CD1c-positive myeloid dendritic cell (primary cell): Measurements from ENCODE around the gene OR4C46.
"Not testable (repeated sequence)": the region's sequence is repeated elsewhere in the genome, so short reads cannot be mapped to it uniquely, and the experiment has no call there.

ENCODE experiments used
- DNase-seq: peaks from one replicate; pipeline ENCODE4 v3.0.0-alpha.2; 2016; ENCODE audit errors: extremely low spot score

OR4C46 gene

DNA sequence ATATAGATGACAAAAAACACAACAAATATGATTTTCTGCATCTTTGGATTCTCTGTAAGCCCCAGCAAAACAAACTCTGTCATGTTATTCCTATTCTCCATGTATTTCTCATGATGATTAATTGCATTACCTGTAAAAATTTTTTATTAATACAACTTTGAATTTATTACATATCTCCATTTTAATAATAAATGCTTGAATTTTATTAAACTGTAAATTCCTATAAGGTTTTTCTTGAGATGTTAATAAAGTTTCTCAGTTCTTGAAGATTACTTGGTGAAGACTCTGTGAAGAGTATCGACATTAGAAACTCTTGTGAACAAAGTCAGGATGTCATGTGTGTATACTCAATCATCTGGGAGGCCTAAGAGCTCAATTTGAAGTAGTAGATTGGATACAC lies at the start of gene OR4C46:
Gene OR4C46 (minus strand): TSS at position 101 of the 400 bp plus-strand sequence. CDS start 0 bp downstream, at position 101.
- no peak for DNase-seq

DNA sequence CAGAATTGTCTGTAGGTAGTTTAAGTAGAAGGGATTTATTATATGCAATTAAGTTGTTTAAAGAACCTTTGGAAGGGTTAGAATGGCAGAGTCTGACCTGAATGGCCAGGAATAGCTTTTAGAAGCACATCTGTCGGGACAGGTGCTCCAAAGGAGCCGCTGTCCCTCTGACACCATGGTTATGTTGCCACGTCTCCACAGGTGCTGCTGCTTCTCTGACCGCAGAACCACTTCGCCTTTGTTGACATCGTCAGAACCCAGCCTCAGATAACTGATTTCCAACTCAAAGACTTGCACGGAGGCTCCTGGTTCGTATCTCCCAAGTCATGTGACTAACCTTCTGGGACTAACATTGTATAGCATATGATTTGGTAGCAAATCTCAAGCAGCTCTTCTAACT lies 41.8 kb upstream of the OR4C46 start:
- DNase-seq: not testable (repeated sequence)

DNA sequence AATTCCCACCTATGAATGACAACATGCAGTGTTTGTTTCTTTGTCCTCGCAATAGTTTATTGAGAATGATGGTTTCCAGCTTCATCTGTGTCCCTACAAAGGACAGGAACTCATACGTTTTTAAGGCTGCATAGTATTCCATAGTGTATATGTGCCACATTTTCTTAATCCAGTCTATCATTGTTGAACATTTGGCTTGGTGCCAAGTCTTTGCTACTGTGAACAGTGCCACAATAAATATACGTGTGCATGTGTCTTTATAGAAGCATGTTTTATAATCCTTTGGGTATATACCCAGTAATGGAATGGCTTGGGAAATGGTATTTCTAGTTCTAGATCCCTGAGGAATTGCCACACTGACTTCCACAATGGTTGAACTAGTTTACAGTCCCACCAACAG lies 42.4 kb downstream of the OR4C46 start:
- DNase-seq: not testable (repeated sequence)

DNA sequence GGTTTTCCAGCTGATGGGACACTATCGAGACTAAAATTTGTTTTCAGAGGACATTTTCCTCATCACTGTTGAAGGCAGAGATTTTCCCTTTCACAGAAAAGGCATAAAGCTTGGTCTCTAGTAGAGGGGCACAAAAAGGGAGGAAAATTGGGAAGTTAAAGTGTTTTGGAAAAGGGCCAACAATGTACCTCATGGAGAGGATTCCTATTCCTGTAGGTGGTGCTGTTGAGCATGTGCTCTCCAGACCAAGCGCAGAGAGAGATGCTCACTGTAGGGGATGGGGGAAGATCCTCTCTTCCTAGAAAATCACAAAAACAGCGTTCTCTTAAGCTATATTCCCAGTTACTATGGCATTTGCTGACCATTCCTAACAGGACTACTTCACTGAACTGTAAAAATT lies 44.9 kb downstream of the OR4C46 start:
- no peak for DNase-seq

- no peak for DNase-seq
These were observed 45.4 kb downstream of the OR4C46 start for GRCh38 chr11:54558407-54558806.
